Left ventricle myocardium inferior (tissue), 1 donor: Measurements from ENCODE around the gene TMEM176A. TPM values are rescaled to one million over a fixed set of nuclear protein-coding genes. Genes with fewer than 3 reads are reported as not detected.

Experiments
- DNase-seq: peaks from one replicate; pipeline ENCODE4 v3.0.0-alpha.2; 2020
- H3K27ac ChIP-seq: fragments of 200-600 bp; replicated peaks from 2 replicates; pipeline ENCODE4 v1.8.0; 2021
- H3K27me3 ChIP-seq: fragments of 200-600 bp; 2 replicates; pipeline ENCODE4 v1.8.0; 2021; ENCODE audit warnings: low read depth
- H3K36me3 ChIP-seq: fragments of 200-600 bp; 2 replicates; pipeline ENCODE4 v1.8.0; 2021
- H3K4me1 ChIP-seq: fragments of 200-600 bp; 2 replicates; pipeline ENCODE4 v1.8.0; 2021
- H3K4me3 ChIP-seq: fragments of 200-600 bp; 2 replicates; pipeline ENCODE4 v1.8.0; 2021; ENCODE audit warnings: mild to moderate bottlenecking, moderate library complexity
- H3K9me3 ChIP-seq: fragments of 200-600 bp; replicated peaks from 2 replicates; pipeline ENCODE4 v1.8.0; 2021
- CTCF ChIP-seq: fragments of 200-600 bp; IDR thresholded peaks from 2 replicates; pipeline ENCODE4 v1.8.0; 2021; ENCODE audit warnings: antibody characterized with exemption, mild to moderate bottlenecking, borderline replicate concordance
- intact Hi-C: fragments of 100-400 bp; cut with micrococcal nuclease; formaldehyde crosslinking; loops from one replicate; pipeline ENCODE4 v1.11.0; 2022
- total RNA-seq: library from RNA; stranded (reverse); fragmentation: NEBNext Ultra II Directional; extraction: Animal tissue kit (Norgen Biotek cat#: 25700); gene quantifications from one replicate; pipeline ENCODE4 v1.2.1, GENCODE V29; 2021
- donor health status: DM: no; HTN: yes; CAD: no; lungs with severe emphysema.

Gene TMEM176A
- total RNA-seq, 1 donor from 2014 or later = 18.5 TPM

- peak overlapping the region; percentile 49 for H3K27ac ChIP-seq
- no peaks in the 10 kb centered on the region for H3K9me3 ChIP-seq
- intact Hi-C loops = no loop called here
- peaks cover 7% of the 10 kb centered on the region for H3K36me3 ChIP-seq
- DNase-seq = no peak
- H3K4me3 ChIP-seq = peak overlapping the region; percentile 70
- H3K27me3 ChIP-seq = peaks cover 35% of the 10 kb centered on the region
- peaks cover 18% of the 10 kb centered on the region for H3K4me1 ChIP-seq
- no peak for TF ChIP-seq CTCF
These were observed 1.4 kb upstream of the TMEM176A start for GRCh38 chr7:150799156-150799555.

- intact Hi-C loops = no loop called here
- Histone ChIP-seq H3K36me3 (peaks cover 7% of the 10 kb centered on the region), H3K9me3 (no peaks in the 10 kb centered on the region), H3K4me1 (peaks cover 18% of the 10 kb centered on the region), H3K27me3 (peaks cover 35% of the 10 kb centered on the region), H3K27ac (peak within 1 kb of the TSS; percentile 49), H3K4me3 (peak within 1 kb of the TSS; percentile 70)
- no peak for TF ChIP-seq CTCF
- peak; percentile 55 for DNase-seq
These were observed 608 bp upstream of the TMEM176A start, which contains the start of gene TMEM176B for GRCh38 chr7:150799741-150800580. TSS of gene TMEM176B (minus strand) at chr7:150800364. CDS start at chr7:150796569, 3,795 bp downstream.

DNA sequence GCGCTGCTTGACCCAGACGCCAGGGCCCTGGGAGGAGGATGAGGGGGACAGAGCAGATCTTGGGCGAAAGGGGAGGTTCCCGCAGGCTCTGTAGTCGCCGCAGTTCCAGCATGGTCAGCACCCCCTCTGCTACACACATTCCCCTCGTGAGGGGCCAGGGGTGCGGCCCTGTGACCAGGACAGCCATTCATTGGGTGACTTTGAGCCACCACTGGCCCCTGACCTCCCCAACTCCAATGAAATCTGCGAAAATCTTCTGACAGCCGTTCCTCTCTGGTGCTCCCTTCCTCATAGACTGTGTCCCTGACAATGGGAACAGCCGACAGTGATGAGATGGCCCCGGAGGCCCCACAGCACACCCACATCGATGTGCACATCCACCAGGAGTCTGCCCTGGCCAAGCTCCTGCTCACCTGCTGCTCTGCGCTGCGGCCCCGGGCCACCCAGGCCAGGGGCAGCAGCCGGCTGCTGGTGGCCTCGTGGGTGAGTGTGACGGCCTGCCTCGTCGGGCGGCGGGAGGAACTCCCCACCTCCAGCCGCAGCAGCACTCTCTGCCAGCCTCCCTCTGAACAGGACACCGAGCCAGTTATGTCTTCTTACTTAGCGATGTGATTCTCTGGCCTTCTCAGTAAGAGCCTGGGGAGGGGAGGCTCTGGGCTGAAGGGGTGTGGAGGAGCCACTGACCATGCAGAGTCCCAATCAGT lies 825 bp downstream of the TMEM176A start:
- no peak for DNase-seq
- peaks cover 18% of the 10 kb centered on the region for H3K4me1 ChIP-seq
- peak overlapping the region; percentile 70 for H3K4me3 ChIP-seq
- peaks cover 8% of the 10 kb centered on the region for H3K36me3 ChIP-seq
- no peak for TF ChIP-seq CTCF
- H3K9me3 ChIP-seq = peaks cover 10% of the 10 kb centered on the region
- H3K27me3 ChIP-seq = peaks cover 35% of the 10 kb centered on the region
- peak overlapping the region; percentile 49 for H3K27ac ChIP-seq
- intact Hi-C loops = no loop called here

GRCh38 chr7:150801946-150802771 lies 1.6 kb downstream of the TMEM176A start:
- peak overlapping the region; percentile 70 for H3K4me3 ChIP-seq
- H3K27ac ChIP-seq = no peak overlapping the region
- peaks cover 16% of the 10 kb centered on the region for H3K9me3 ChIP-seq
- peaks cover 18% of the 10 kb centered on the region for H3K4me1 ChIP-seq
- no peak for DNase-seq
- no peak for TF ChIP-seq CTCF
- H3K36me3 ChIP-seq = peaks cover 8% of the 10 kb centered on the region
- H3K27me3 ChIP-seq = peaks cover 35% of the 10 kb centered on the region
- intact Hi-C loops = no loop called here
